ENCODE data around the gene BUD31. TPM values are rescaled to one million over a fixed set of nuclear protein-coding genes. Genes with fewer than 3 reads are reported as not detected.

BUD31 gene
- total and polyA plus RNA-seq, 4 donors = 18.5 to 55.9 (median 32.0) TPM

GRCh38 chr7:99362801-99363200 lies 46.0 kb upstream of the BUD31 start:
- H3K27ac ChIP-seq (ENCODE audit: low read depth in 1 of 2, low read length in 2 of 2) = no peak overlapping the region
- H3K9ac ChIP-seq (ENCODE audit: low read depth in 1 of 2, low read length in 2 of 2) = no peak overlapping the region
- no peaks in the 10 kb centered on the region for H3K27me3 ChIP-seq (ENCODE audit: control insufficient read depth in 4 of 4, insufficient read depth in 4 of 4, low read length in 3 of 4)
- no peaks in the 10 kb centered on the region for H3K9me3 ChIP-seq (ENCODE audit: control insufficient read depth in 4 of 4, low read length in 3 of 4)
- no peak for DNase-seq (ENCODE audit: low spot score)
- TF ChIP-seq TAF1 (conservative IDR thresholded peaks at IDR 0.05) (no peak), SP1 (IDR thresholded peaks at IDR 0.05) (no peak), GABPA (IDR thresholded peaks at IDR 0.05 in 1 of 2, conservative IDR thresholded peaks at IDR 0.05 in 1 of 2) (no peak), HNF4A (conservative IDR thresholded peaks at IDR 0.05) (no peak), ZBTB33 (IDR thresholded peaks at IDR 0.05) (no peak), YY1 (IDR thresholded peaks at IDR 0.05) (no peak), HNF4G (IDR thresholded peaks at IDR 0.05) (no peak), FOXA1 (IDR thresholded peaks at IDR 0.05) (no peak), REST (IDR thresholded peaks at IDR 0.05) (no peak), RAD21 (IDR thresholded peaks at IDR 0.05) (no peak), CTCF (IDR thresholded peaks at IDR 0.05; ENCODE audit: low read depth, low read length, missing input control) (no peak), MAX (IDR thresholded peaks at IDR 0.05) (no peak)
- TF ChIP-seq, protein P1, sequence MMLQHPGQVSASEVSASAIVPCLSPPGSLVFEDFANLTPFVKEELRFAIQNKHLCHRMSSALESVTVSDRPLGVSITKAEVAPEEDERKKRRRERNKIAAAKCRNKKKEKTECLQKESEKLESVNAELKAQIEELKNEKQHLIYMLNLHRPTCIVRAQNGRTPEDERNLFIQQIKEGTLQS (IDR thresholded peaks at IDR 0.05) = no peak
- peaks cover 21 to 66% (median 44%) of the 10 kb centered on the region in 4 donors for H3K36me3 ChIP-seq (ENCODE audit: control insufficient read depth in 4 of 4, insufficient read depth in 3 of 4, low read depth in 1 of 4, low read length in 3 of 4)
- no peak overlapping the region for H3K4me3 ChIP-seq (ENCODE audit: low read depth in 1 of 3, low read length in 3 of 3)
- 90% methylated on average over 3 of the region's 3 CpGs for WGBS
- no peaks in the 10 kb centered on the region for H3K4me1 ChIP-seq (ENCODE audit: control insufficient read depth in 4 of 4, insufficient read depth in 4 of 4, low read length in 3 of 4)

DNA sequence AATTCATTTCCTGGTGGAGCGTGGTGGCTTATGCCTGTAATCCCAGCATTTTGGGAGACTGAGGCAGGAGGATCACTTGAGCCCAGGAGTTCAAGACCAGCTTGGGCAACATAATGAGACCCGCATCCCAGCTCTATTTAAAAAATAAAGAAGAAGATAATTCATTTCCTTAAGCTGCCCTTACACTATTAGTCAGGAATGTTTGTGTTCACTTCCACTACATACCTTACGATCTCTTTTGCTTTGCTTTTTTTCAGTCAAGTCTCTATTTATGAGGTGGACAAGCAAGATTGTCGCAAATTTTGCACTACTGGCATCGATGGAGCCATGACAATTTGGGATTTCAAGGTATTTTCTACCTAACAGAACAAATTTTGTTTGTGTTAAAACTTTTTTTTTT lies 45.5 kb upstream of the BUD31 start:
- H3K36me3 ChIP-seq (ENCODE audit: control insufficient read depth in 4 of 4, insufficient read depth in 3 of 4, low read depth in 1 of 4, low read length in 3 of 4) = peaks cover 21 to 61% (median 41%) of the 10 kb centered on the region in 4 donors
- 97% methylated on average over 5 of the region's 5 CpGs for WGBS
- DNase-seq (ENCODE audit: low spot score) = no peak
- no peak overlapping the region for H3K9ac ChIP-seq (ENCODE audit: low read depth in 1 of 2, low read length in 2 of 2)
- no peaks in the 10 kb centered on the region for H3K9me3 ChIP-seq (ENCODE audit: control insufficient read depth in 4 of 4, low read length in 3 of 4)
- no peak overlapping the region for H3K4me3 ChIP-seq (ENCODE audit: low read depth in 1 of 3, low read length in 3 of 3)
- no peaks in the 10 kb centered on the region for H3K4me1 ChIP-seq (ENCODE audit: control insufficient read depth in 4 of 4, insufficient read depth in 4 of 4, low read length in 3 of 4)
- H3K27ac ChIP-seq (ENCODE audit: low read depth in 1 of 2, low read length in 2 of 2) = no peak overlapping the region
- no peaks in the 10 kb centered on the region for H3K27me3 ChIP-seq (ENCODE audit: control insufficient read depth in 4 of 4, insufficient read depth in 4 of 4, low read length in 3 of 4)
- TF ChIP-seq ZBTB33 (IDR thresholded peaks at IDR 0.05) (no peak), FOXA2 (IDR thresholded peaks at IDR 0.05) (no peak), NR2F2 (IDR thresholded peaks at IDR 0.05) (no peak), CTCF (IDR thresholded peaks at IDR 0.05; ENCODE audit: low read depth, low read length, missing input control) (no peak), RXRA (IDR thresholded peaks at IDR 0.05) (no peak), REST (IDR thresholded peaks at IDR 0.05) (no peak), HNF4G (IDR thresholded peaks at IDR 0.05) (no peak), FOXA1 (IDR thresholded peaks at IDR 0.05) (no peak), RAD21 (IDR thresholded peaks at IDR 0.05) (no peak)

Measured in liver (tissue), 9 donors.